ENCODE data around the gene GPR45.

DNA sequence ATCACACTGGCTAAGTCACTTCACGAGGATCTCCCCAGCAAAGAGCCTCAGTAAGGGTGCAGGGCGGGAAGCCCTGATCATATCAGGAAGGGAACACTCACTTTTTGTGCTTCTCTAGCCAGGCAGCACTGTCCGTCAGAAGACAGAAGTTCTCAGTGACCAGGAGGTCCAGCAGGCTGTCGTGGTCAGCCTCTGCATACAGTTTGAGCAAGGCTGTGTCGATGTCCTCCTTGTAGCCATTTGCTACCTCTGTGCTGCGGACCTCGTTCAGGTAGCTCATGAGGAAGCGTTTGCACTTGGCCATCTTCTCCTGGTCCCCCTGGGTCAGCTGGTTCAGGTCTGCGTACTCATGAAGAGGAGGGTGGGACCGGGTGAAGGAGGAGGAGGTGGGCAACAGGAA is 38.7 kb downstream of the GPR45 start:
- TF ChIP-seq, protein P1, sequence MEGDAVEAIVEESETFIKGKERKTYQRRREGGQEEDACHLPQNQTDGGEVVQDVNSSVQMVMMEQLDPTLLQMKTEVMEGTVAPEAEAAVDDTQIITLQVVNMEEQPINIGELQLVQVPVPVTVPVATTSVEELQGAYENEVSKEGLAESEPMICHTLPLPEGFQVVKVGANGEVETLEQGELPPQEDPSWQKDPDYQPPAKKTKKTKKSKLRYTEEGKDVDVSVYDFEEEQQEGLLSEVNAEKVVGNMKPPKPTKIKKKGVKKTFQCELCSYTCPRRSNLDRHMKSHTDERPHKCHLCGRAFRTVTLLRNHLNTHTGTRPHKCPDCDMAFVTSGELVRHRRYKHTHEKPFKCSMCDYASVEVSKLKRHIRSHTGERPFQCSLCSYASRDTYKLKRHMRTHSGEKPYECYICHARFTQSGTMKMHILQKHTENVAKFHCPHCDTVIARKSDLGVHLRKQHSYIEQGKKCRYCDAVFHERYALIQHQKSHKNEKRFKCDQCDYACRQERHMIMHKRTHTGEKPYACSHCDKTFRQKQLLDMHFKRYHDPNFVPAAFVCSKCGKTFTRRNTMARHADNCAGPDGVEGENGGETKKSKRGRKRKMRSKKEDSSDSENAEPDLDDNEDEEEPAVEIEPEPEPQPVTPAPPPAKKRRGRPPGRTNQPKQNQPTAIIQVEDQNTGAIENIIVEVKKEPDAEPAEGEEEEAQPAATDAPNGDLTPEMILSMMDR (IDR thresholded peaks at IDR 0.05), result no peak
- no peak for TF ChIP-seq POLR2A (IDR thresholded peaks at IDR 0.05)
- no peak for TF ChIP-seq POLR2AphosphoS5 (IDR thresholded peaks at IDR 0.05)
